Stomach (tissue), 9 donors: Measurements from ENCODE around the gene AGTRAP. TPM values are rescaled to one million over a fixed set of nuclear protein-coding genes. Genes with fewer than 3 reads are reported as not detected.

Source experiments
- DNase-seq, 2 donors: peaks; one replicate each; pipeline versions ENCODE4 v3.0.0 to v3.0.0-alpha.2; 2013 to 2019
- H3K27ac ChIP-seq, 5 donors: fragments of 200-600 bp in 4 of 5; sonication (generic) in 4 of 5; one replicate each; pipeline ENCODE4 v1.5.1; 2013 to 2019; ENCODE audit warnings: mild to moderate bottlenecking in 1 of 5, moderate library complexity in 1 of 5
- H3K27me3 ChIP-seq, 3 donors: fragments of 200-600 bp; sonication (generic); one replicate each; pipeline ENCODE4 v1.5.1; 2017 to 2019; ENCODE audit warnings: mixed run types in 1 of 3
- H3K36me3 ChIP-seq, 4 donors: fragments of 200-600 bp; sonication (generic); 1 replicate in 3 of 4; 2 replicates in 1 of 4; pipeline ENCODE4 v1.5.1; 2016 to 2019
- H3K4me1 ChIP-seq, 4 donors: fragments of 200-600 bp; sonication (generic); one replicate each; pipeline ENCODE4 v1.5.1; 2016 to 2019
- H3K4me3 ChIP-seq, 4 donors: fragments of 200-600 bp; sonication (generic) in 3 of 4; one replicate each; pipeline ENCODE4 v1.5.1; 2016 to 2019; ENCODE audit warnings: mild to moderate bottlenecking in 1 of 4
- H3K9me3 ChIP-seq, 4 donors: fragments of 200-600 bp; sonication (generic); one replicate each; pipeline ENCODE4 v1.5.1; 2016 to 2019
- EP300 ChIP-seq: sonication (generic); formaldehyde crosslinking; IDR thresholded peaks from one replicate; pipeline ENCODE4 v1.6.1; 2017; ENCODE audit warnings: antibody characterized with exemption
- POLR2A ChIP-seq, 4 donors: fragments of 450-650 bp; IDR thresholded peaks; one replicate each; pipeline ENCODE4 v1.6.1; 2016; ENCODE audit warnings: antibody characterized with exemption in 4 of 4, control low read depth in 2 of 4, mild to moderate bottlenecking in 1 of 4, moderate library complexity in 1 of 4
- POLR2AphosphoS5 ChIP-seq, 3 donors: sonication (generic); formaldehyde crosslinking; IDR thresholded peaks; one replicate each; pipeline ENCODE4 v1.6.1; 2016; ENCODE audit warnings: antibody characterized with exemption in 3 of 3
- WGBS, 5 donors: extraction: QIAGEN DNeasy Blood & Tissue Kit in 3 of 5; methylation state at CpG; one replicate each; pipeline versions ENCODE4 v1.1.5 to v1.1.7; 2013 to 2018; 5-methylcytosine and 5-hydroxymethylcytosine counted together
- intact Hi-C: fragments of 100-400 bp; cut with DNase I; formaldehyde crosslinking; loops from one replicate; pipeline ENCODE4 v1.15.1; 2023; ENCODE audit warnings: low total_unique reads
- polyA plus RNA-seq, 3 donors: library from polyadenylated mRNA; stranded (reverse); fragments of 200-250 nt; gene quantifications; one replicate each; pipeline ENCODE4 v1.2.3, GENCODE V29; 2013
- total RNA-seq, 5 donors: library from RNA; depleted of rRNA; stranded (reverse); fragments of >200 nt; gene quantifications; one replicate each; pipeline versions ENCODE4 v1.1.0 to v1.2.3, GENCODE V29; 2014 to 2016
- TF ChIP-seq, protein P1 (sequence below), 7 experiments: fragments of 450-650 bp in 4 of 7; fragments of 200-600 bp in 3 of 7; sonication (generic) in 3 of 7; IDR thresholded peaks; one replicate each; pipeline ENCODE4 v1.5.1; 2016 to 2019; ENCODE audit warnings: antibody characterized with exemption in 7 of 7, control low read depth in 2 of 7, mild to moderate bottlenecking in 1 of 7
- donor health status: healthy with polysubstance abuse.
- donor health status: Bipolar disorder and iron deficiency.
- donor health status: healthy.

The AGTRAP gene
- total and polyA plus RNA-seq, 8 donors, result 4.1 to 76.3 (median 30.2) TPM

DNA sequence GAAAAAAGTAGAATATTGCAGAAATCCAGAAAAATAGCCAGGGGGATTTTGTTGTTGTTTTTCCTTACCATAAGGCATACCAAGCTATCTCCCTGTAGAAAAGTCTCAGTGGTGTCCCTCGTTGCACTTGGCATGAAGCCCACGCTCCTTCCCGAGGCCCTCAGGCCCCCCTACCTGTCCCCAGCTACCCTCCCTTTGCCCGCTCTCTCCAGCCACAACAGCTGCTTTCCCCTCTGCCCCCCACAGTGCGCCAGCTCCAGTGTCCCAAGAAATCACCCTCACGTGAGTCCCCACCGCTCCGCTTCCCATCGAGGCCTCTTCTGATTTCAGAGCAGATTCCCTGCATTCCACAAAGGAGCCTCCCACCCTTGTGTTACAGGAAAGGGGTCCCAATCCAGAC lies 8.4 kb downstream of the AGTRAP start:
- Histone ChIP-seq H3K4me3 (no peak overlapping the region), H3K27ac (no peak overlapping the region), H3K27me3 (no peaks in the 10 kb centered on the region), H3K9me3 (no peaks in the 10 kb centered on the region), H3K4me1 (peaks cover 22 to 71% (median 33%) of the 10 kb centered on the region in 4 donors), H3K36me3 (peaks cover 14 to 53% (median 39%) of the 10 kb centered on the region in 4 donors)
- intact Hi-C loops, result no loop called here
- no peak for DNase-seq
- 82 to 88% (median 85%) methylated on average over 9 of the region's 9 CpGs for WGBS, 5 donors
- TF ChIP-seq, protein P1, sequence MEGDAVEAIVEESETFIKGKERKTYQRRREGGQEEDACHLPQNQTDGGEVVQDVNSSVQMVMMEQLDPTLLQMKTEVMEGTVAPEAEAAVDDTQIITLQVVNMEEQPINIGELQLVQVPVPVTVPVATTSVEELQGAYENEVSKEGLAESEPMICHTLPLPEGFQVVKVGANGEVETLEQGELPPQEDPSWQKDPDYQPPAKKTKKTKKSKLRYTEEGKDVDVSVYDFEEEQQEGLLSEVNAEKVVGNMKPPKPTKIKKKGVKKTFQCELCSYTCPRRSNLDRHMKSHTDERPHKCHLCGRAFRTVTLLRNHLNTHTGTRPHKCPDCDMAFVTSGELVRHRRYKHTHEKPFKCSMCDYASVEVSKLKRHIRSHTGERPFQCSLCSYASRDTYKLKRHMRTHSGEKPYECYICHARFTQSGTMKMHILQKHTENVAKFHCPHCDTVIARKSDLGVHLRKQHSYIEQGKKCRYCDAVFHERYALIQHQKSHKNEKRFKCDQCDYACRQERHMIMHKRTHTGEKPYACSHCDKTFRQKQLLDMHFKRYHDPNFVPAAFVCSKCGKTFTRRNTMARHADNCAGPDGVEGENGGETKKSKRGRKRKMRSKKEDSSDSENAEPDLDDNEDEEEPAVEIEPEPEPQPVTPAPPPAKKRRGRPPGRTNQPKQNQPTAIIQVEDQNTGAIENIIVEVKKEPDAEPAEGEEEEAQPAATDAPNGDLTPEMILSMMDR (IDR thresholded peaks at IDR 0.05), result no peak
- TF ChIP-seq POLR2AphosphoS5 (IDR thresholded peaks at IDR 0.05), result no peak
- TF ChIP-seq POLR2A (IDR thresholded peaks at IDR 0.05), result no peak
- no peak for TF ChIP-seq EP300

DNA sequence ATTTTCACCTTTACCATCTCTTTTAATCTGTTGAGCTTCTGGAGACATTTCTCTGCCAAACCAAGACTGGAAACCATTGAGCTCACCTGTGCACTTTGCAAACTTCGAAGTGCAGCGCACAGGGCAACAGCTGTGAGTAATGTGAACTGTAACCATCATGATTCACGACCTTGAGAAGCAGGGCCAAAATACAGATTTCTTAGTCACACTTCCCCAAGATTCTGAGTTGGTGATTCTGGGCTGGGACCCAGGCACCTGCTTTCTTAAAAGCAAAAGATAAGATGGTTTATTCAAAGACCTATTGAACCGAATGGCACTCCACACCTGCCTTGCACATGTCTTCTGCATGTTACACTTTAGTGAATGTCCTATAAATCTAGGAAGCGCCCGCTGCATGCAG lies 10.2 kb downstream of the AGTRAP start:
- Histone ChIP-seq H3K27ac (peak overlapping the region in 1 of 5 donors; percentile 61), H3K4me3 (no peak overlapping the region), H3K36me3 (peaks cover 23 to 71% (median 57%) of the 10 kb centered on the region in 4 donors), H3K9me3 (no peaks in the 10 kb centered on the region), H3K4me1 (peaks cover 18 to 57% (median 25%) of the 10 kb centered on the region in 4 donors), H3K27me3 (no peaks in the 10 kb centered on the region)
- TF ChIP-seq POLR2A (IDR thresholded peaks at IDR 0.05) (no peak), POLR2AphosphoS5 (IDR thresholded peaks at IDR 0.05) (peak in 1 of 3 donors; percentile 6)
- no peak for DNase-seq
- intact Hi-C loops, result no loop called here
- 50 to 70% (median 54%) methylated on average over 6 of the region's 6 CpGs for WGBS, 5 donors

DNA sequence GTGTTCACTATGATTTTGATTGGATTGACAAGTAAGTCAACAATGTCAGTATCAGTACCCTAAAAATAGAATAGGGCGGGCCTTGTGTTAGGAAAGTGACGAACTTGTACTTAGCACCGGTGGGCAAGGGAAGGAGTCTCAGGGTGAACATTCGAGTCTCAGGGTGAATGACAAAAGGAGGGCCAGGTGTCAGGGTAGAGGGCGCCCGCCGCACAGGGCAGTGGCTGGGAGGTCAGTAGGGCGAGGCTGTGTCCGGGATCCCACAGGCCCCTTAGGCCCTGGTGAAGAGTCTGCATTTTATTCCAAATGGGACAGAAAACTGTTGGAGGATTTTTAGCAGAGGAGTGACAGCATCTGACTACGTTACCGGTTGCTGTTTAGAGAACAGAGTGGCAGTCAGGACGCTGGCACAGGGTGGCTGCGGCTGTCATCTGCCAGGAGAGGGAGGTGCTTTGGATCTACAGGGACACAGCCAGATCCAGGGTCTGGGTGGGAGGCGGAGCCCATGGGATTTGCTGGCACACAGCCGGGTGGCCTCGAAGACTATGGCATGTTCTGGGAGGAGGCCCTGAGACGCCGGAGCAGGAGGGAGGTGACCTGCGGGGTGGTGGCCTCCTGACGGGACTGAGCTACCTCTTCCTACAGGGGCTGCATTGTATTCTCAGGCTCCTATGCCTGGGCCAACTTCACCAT lies 11.0 kb downstream of the AGTRAP start:
- Histone ChIP-seq H3K27me3 (no peaks in the 10 kb centered on the region), H3K27ac (peak overlapping the region; percentile 4 to 65 (median 33)), H3K9me3 (no peaks in the 10 kb centered on the region), H3K4me3 (no peak overlapping the region), H3K4me1 (peaks cover 16 to 49% (median 25%) of the 10 kb centered on the region in 4 donors), H3K36me3 (peaks cover 23 to 76% (median 61%) of the 10 kb centered on the region in 4 donors)
- TF ChIP-seq, protein P1 (IDR thresholded peaks at IDR 0.05), result no peak
- TF ChIP-seq POLR2A (IDR thresholded peaks at IDR 0.05) (no peak), EP300 (no peak), POLR2AphosphoS5 (IDR thresholded peaks at IDR 0.05) (no peak)
- intact Hi-C loops, result no loop called here
- peak in 1 of 2 donors; percentile 51 for DNase-seq
- 33 to 69% (median 58%) methylated on average over 17 to 20 of the region's 20 CpGs for WGBS, 5 donors

DNA sequence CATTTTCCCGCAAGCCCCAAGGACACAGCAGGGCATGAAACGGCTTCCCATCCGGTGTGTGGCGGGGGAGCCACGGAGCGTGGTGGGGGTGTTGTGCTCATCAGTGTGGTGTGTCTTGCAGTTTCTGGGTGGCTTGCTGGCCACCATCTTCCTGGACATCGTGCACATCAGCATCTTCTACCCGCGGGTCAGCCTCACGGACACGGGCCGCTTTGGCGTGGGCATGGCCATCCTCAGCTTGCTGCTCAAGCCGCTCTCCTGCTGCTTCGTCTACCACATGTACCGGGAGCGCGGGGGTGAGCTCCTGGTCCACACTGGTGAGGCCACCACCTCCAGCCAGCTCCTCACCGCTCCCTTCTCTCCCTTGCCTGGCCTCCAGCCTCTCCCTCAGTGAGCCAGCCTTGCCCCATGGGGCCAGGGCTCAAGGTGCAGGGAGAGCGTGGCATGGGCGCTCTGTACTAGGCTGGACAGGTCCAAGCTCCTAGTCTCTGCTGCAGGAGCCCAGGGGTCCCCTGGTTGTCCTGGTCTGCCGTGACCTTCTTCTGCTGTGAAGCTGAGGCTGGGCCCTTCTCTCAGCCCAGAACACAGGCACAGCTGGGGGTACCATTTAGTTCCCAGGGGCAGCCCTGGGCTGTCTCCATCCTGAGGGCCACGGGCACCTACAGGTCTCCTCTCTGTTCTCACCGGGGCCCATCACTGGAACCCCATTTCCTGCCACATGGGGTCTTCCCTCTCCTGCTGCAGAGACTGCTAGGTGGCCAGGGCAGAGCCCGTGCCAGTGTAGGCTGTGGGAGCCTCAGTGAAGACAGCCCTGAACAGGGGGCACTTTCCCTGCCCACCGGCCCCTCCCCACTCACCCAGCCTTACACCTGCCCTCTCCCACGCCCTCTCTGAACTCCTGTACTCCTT lies 12.6 kb downstream of the AGTRAP start:
- Histone ChIP-seq H3K27me3 (no peaks in the 10 kb centered on the region), H3K4me3 (no peak overlapping the region), H3K27ac (no peak overlapping the region), H3K4me1 (peaks cover 11 to 39% (median 25%) of the 10 kb centered on the region in 4 donors), H3K36me3 (peaks cover 23 to 76% (median 61%) of the 10 kb centered on the region in 4 donors), H3K9me3 (no peaks in the 10 kb centered on the region)
- no peak for DNase-seq
- 91 to 95% (median 95%) methylated on average over 17 to 27 of the region's 27 CpGs for WGBS, 5 donors
- intact Hi-C loops, result no loop called here
- TF ChIP-seq, protein P1 (IDR thresholded peaks at IDR 0.05), result no peak
- TF ChIP-seq POLR2AphosphoS5 (IDR thresholded peaks at IDR 0.05) (no peak), POLR2A (IDR thresholded peaks at IDR 0.05) (no peak), EP300 (no peak)
